WTC11 (cell line): ENCODE data around the gene DPP4. TPM values are rescaled to one million over a fixed set of nuclear protein-coding genes. Genes with fewer than 3 reads are reported as not detected.

ENCODE experiments used
- ATAC-seq: fragments of 200-7000 bp; cut with Tn5 transposase; 2 replicates; pipeline ENCODE4 v1.10.0; 2021; ENCODE audit warnings: mild to moderate bottlenecking, moderate library complexity
- CTCF ChIA-PET: fragments of 300-600 bp; sonication (Branson Sonifier 250); formaldehyde crosslinking; loops from one replicate; lab custom pipeline; 2021; ENCODE audit warnings: antibody characterized with exemption; lab: Charles Lee
- POLR2A ChIA-PET: fragments of 350-600 bp; sonication (Branson Sonifier 250); formaldehyde crosslinking; loops from one replicate; lab custom pipeline; 2021; ENCODE audit warnings: antibody characterized with exemption; lab: Charles Lee
- DNase-seq: peaks from one replicate; pipeline ENCODE4 v3.0.0; 2021; ENCODE audit warnings: low spot score
- H3K27ac Mint-ChIP-seq: 2 replicates; pipeline ENCODE4 v1.8.0; 2021; ENCODE audit warnings: mixed read lengths
- H3K27me3 Mint-ChIP-seq: 2 replicates; pipeline ENCODE4 v1.8.0; 2021; ENCODE audit warnings: low read depth, mild to moderate bottlenecking, moderate library complexity, mixed read lengths
- H3K36me3 Mint-ChIP-seq: 2 replicates; pipeline ENCODE4 v1.8.0; 2021; ENCODE audit warnings: mixed read lengths
- H3K4me1 Mint-ChIP-seq: 2 replicates; pipeline ENCODE4 v1.8.0; 2022; ENCODE audit warnings: mixed read lengths
- H3K4me3 Mint-ChIP-seq: 2 replicates; pipeline ENCODE4 v1.8.0; 2021; ENCODE audit warnings: mild to moderate bottlenecking, moderate library complexity, mixed read lengths
- H3K9me3 Mint-ChIP-seq: 2 replicates; pipeline ENCODE4 v1.8.0; 2021; ENCODE audit warnings: mixed read lengths
- AR ChIP-seq: fragments of 250-450 bp; sonication (Bioruptor Pico); IDR thresholded peaks from 2 replicates; pipeline ENCODE4 v1.9.0; 2021; ENCODE audit warnings: mild to moderate bottlenecking
- ATF6 ChIP-seq: sonication (generic); formaldehyde crosslinking; IDR thresholded peaks from 2 replicates; pipeline ENCODE4 v1.8.1; 2023; ENCODE audit warnings: mild to moderate bottlenecking, missing genetic modification reagents
- CDX4 ChIP-seq: fragments of 250-450 bp; sonication (Bioruptor Pico); IDR thresholded peaks from 2 replicates; pipeline ENCODE4 v1.9.0; 2021; ENCODE audit warnings: moderate library complexity, mild to moderate bottlenecking, inconsistent platforms, borderline replicate concordance
- CREM ChIP-seq: sonication (generic); formaldehyde crosslinking; IDR thresholded peaks from 2 replicates; pipeline ENCODE4 v1.8.1; 2022; ENCODE audit warnings: mild to moderate bottlenecking, missing genetic modification reagents, moderate library complexity
- E2F1 ChIP-seq: sonication (generic); formaldehyde crosslinking; IDR thresholded peaks from 2 replicates; pipeline ENCODE4 v1.8.0; 2022; ENCODE audit warnings: mild to moderate bottlenecking, missing genetic modification reagents
- E2F5 ChIP-seq: sonication (generic); formaldehyde crosslinking; IDR thresholded peaks from 2 replicates; pipeline ENCODE4 v1.8.1; 2022; ENCODE audit warnings: mild to moderate bottlenecking, moderate library complexity, missing genetic modification reagents
- ELF4 ChIP-seq: sonication (generic); formaldehyde crosslinking; IDR thresholded peaks from 2 replicates; pipeline ENCODE4 v1.8.1; 2022; ENCODE audit warnings: low read depth, mild to moderate bottlenecking, moderate library complexity, missing genetic modification reagents
- FOXJ3 ChIP-seq: sonication (generic); formaldehyde crosslinking; IDR thresholded peaks from 2 replicates; pipeline ENCODE4 v1.9.0; 2021; ENCODE audit warnings: missing genetic modification reagents, mild to moderate bottlenecking, borderline replicate concordance
- HMGA2 ChIP-seq: fragments of 250-450 bp; sonication (Bioruptor Pico); IDR thresholded peaks from 2 replicates; pipeline ENCODE4 v1.4.0; 2021; ENCODE audit warnings: mild to moderate bottlenecking, moderate library complexity
- JUN ChIP-seq: sonication (generic); formaldehyde crosslinking; IDR thresholded peaks from 2 replicates; pipeline ENCODE4 v1.8.0; 2023; ENCODE audit warnings: mild to moderate bottlenecking, missing genetic modification reagents
- KAT7 ChIP-seq: sonication (generic); formaldehyde crosslinking; IDR thresholded peaks from 2 replicates; pipeline ENCODE4 v1.8.1; 2023; ENCODE audit warnings: missing genetic modification reagents, mild to moderate bottlenecking, borderline replicate concordance
- NR1H2 ChIP-seq: sonication (generic); formaldehyde crosslinking; IDR thresholded peaks from 2 replicates; pipeline ENCODE4 v1.9.0; 2021; ENCODE audit warnings: mild to moderate bottlenecking, moderate library complexity, missing genetic modification reagents
- PREB ChIP-seq: sonication (generic); formaldehyde crosslinking; IDR thresholded peaks from 2 replicates; pipeline ENCODE4 v1.8.1; 2022; ENCODE audit warnings: mild to moderate bottlenecking, missing genetic modification reagents, moderate library complexity, borderline replicate concordance
- PRRX2 ChIP-seq: fragments of 250-450 bp; sonication (Bioruptor Pico); IDR thresholded peaks from 2 replicates; pipeline ENCODE4 v1.8.0; 2021; ENCODE audit warnings: mild to moderate bottlenecking
- RORB ChIP-seq: fragments of 250-450 bp; sonication (Bioruptor Pico); IDR thresholded peaks from 2 replicates; pipeline ENCODE4 v1.9.0; 2021; ENCODE audit warnings: mild to moderate bottlenecking
- TEAD4 ChIP-seq: sonication (generic); formaldehyde crosslinking; IDR thresholded peaks from 2 replicates; pipeline ENCODE4 v1.8.0; 2022; ENCODE audit warnings: mild to moderate bottlenecking, missing genetic modification reagents
- ZBTB43 ChIP-seq: sonication (generic); formaldehyde crosslinking; IDR thresholded peaks from 2 replicates; pipeline ENCODE4 v1.8.1; 2023; ENCODE audit warnings: mild to moderate bottlenecking, missing genetic modification reagents
- ZNF121 ChIP-seq: sonication (generic); formaldehyde crosslinking; IDR thresholded peaks from 2 replicates; pipeline ENCODE4 v1.8.0; 2023; ENCODE audit warnings: missing genetic modification reagents
- ZNF317 ChIP-seq: sonication (generic); formaldehyde crosslinking; IDR thresholded peaks from 2 replicates; pipeline ENCODE4 v1.8.1; 2023; ENCODE audit warnings: low read depth, mild to moderate bottlenecking, moderate library complexity, missing genetic modification reagents, borderline replicate concordance
- total RNA-seq: library from RNA; stranded (reverse); gene quantifications from 3 replicates; pipeline ENCODE4 v1.2.3, GENCODE V29; 2021

The DPP4 gene
- total RNA-seq, 1 experiment from 2014 or later = 3.6 TPM

GRCh38 chr2:162075689-162076132 lies 1.7 kb upstream of the DPP4 start (continued):
- TF ChIP-seq E2F1 (CRISPR knock-in tag) = no peak

GRCh38 chr2:162074928-162075688 lies 1.1 kb upstream of the DPP4 start:
- Mint-ChIP-seq H3K4me1 (peaks cover 37% of the 10 kb centered on the region), H3K27me3 (peaks cover 40% of the 10 kb centered on the region), H3K36me3 (peaks cover 21% of the 10 kb centered on the region), H3K9me3 (peaks cover 28% of the 10 kb centered on the region), H3K27ac (no peak overlapping the region), H3K4me3 (peak overlapping the region; percentile 89)
- TF ChIP-seq CREM (CRISPR knock-in tag) (no peak), CDX4 (no peak), ZBTB43 (CRISPR knock-in tag) (no peak), TEAD4 (CRISPR knock-in tag) (no peak), HMGA2 (CRISPR knock-in tag) (no peak), ZNF121 (CRISPR knock-in tag) (no peak), NR1H2 (CRISPR knock-in tag) (no peak), E2F5 (CRISPR knock-in tag) (no peak), ATF6 (CRISPR knock-in tag) (no peak), ELF4 (CRISPR knock-in tag) (no peak), KAT7 (CRISPR knock-in tag) (no peak), PRRX2 (CRISPR knock-in tag) (no peak), JUN (CRISPR knock-in tag) (no peak), ZNF317 (CRISPR knock-in tag) (no peak), FOXJ3 (no peak), AR (CRISPR knock-in tag) (no peak), PREB (CRISPR knock-in tag) (no peak), RORB (no peak)
- no peak for ATAC-seq
- no peak for DNase-seq
- ChIA-PET POLR2A (no interaction called here), CTCF (interaction anchor here (0.6 kb wide), 1 partner anchor 49 kb away, joined by 3 read pairs; no protein-coding TSS in a partner anchor)
